HL-60 (cell line): Measurements from ENCODE around the gene IL23R.

Source experiments
- DNase-seq, 2 experiments: peaks; one replicate each; pipeline ENCODE4 v3.0.0-alpha.2; 2010 to 2020; ENCODE audit warnings: low read depth in 1 of 2, low spot score in 1 of 2
- H3K27ac ChIP-seq: fragments of 250-450 bp; sonication (Bioruptor Pico); replicated peaks from 2 replicates; pipeline ENCODE4 v1.5.1; 2020; ENCODE audit warnings: mild to moderate bottlenecking, moderate library complexity
- H3K27me3 ChIP-seq: fragments of 250-450 bp; sonication (Bioruptor Pico); 2 replicates; pipeline ENCODE4 v1.5.1; 2021; ENCODE audit warnings: mild to moderate bottlenecking, moderate library complexity; ENCODE audit not compliant: insufficient read depth, poor library complexity, severe bottlenecking
- H3K4me3 ChIP-seq: replicated peaks from 2 replicates; pipeline ENCODE4 v1.5.1; 2011; ENCODE audit warnings: mild to moderate bottlenecking, control low read depth, low read length; ENCODE audit not compliant: insufficient read depth
- GABPA ChIP-seq: IDR thresholded peaks from 2 replicates; pipeline ENCODE4 v1.6.1; 2012; ENCODE audit warnings: low read depth
- POLR2AphosphoS5 ChIP-seq: IDR thresholded peaks from 2 replicates; pipeline ENCODE4 v1.6.1; 2012; ENCODE audit warnings: low read depth
- SPI1 ChIP-seq: IDR thresholded peaks from 2 replicates; pipeline ENCODE4 v1.6.1; 2012; ENCODE audit warnings: low read depth, mild to moderate bottlenecking, borderline replicate concordance
- TF ChIP-seq, protein P1 (sequence below): IDR thresholded peaks from 2 replicates; pipeline ENCODE4 v1.6.1; 2012; ENCODE audit warnings: low read depth; ENCODE audit not compliant: insufficient replicate concordance
- TF ChIP-seq, protein P2 (sequence below): IDR thresholded peaks from one replicate; pipeline ENCODE4 v1.5.1; 2011; ENCODE audit warnings: low read length, control low read depth, inconsistent platforms; ENCODE audit not compliant: insufficient read depth

Gene IL23R

DNA sequence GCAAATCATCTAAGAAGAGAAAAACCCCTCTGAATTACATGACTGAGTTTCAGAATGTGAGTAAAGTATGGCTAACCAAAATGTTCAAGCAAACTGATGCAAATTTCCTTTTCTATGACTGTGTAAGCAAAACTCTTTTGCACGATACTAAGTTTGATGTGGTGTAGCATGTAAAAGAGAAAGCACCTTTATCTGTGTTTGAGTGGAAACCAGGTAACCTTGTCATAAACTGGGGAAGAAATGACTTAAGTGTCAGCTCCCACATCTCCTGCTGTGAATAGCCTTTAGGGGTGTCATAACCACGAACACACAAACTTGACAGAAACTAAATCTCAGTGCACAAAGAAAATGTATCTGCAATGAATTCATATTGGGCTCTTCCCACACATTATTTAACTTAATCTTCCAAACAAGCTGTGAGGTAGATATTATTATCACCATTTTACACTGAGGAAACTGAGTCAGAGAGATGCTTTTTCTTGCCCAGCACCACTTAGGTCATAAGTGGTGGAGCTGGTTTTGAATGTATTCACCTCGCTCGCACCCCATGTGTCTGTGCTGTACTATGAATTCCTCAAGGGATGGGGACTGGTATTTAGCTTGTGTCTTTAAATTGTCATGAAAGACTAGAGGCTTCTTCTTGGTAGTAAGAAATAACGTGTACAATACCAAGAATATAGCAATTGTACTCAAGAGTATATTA lies 108.5 kb downstream of the IL23R start:
- no peak for DNase-seq
- no peaks in the 10 kb centered on the region for H3K27me3 ChIP-seq
- H3K27ac ChIP-seq = no peak overlapping the region
- H3K4me3 ChIP-seq = no peak overlapping the region
- no peak for TF ChIP-seq POLR2AphosphoS5
- TF ChIP-seq, protein P1, sequence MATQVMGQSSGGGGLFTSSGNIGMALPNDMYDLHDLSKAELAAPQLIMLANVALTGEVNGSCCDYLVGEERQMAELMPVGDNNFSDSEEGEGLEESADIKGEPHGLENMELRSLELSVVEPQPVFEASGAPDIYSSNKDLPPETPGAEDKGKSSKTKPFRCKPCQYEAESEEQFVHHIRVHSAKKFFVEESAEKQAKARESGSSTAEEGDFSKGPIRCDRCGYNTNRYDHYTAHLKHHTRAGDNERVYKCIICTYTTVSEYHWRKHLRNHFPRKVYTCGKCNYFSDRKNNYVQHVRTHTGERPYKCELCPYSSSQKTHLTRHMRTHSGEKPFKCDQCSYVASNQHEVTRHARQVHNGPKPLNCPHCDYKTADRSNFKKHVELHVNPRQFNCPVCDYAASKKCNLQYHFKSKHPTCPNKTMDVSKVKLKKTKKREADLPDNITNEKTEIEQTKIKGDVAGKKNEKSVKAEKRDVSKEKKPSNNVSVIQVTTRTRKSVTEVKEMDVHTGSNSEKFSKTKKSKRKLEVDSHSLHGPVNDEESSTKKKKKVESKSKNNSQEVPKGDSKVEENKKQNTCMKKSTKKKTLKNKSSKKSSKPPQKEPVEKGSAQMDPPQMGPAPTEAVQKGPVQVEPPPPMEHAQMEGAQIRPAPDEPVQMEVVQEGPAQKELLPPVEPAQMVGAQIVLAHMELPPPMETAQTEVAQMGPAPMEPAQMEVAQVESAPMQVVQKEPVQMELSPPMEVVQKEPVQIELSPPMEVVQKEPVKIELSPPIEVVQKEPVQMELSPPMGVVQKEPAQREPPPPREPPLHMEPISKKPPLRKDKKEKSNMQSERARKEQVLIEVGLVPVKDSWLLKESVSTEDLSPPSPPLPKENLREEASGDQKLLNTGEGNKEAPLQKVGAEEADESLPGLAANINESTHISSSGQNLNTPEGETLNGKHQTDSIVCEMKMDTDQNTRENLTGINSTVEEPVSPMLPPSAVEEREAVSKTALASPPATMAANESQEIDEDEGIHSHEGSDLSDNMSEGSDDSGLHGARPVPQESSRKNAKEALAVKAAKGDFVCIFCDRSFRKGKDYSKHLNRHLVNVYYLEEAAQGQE = no peak
- TF ChIP-seq SPI1 = no peak
- TF ChIP-seq, protein P2, sequence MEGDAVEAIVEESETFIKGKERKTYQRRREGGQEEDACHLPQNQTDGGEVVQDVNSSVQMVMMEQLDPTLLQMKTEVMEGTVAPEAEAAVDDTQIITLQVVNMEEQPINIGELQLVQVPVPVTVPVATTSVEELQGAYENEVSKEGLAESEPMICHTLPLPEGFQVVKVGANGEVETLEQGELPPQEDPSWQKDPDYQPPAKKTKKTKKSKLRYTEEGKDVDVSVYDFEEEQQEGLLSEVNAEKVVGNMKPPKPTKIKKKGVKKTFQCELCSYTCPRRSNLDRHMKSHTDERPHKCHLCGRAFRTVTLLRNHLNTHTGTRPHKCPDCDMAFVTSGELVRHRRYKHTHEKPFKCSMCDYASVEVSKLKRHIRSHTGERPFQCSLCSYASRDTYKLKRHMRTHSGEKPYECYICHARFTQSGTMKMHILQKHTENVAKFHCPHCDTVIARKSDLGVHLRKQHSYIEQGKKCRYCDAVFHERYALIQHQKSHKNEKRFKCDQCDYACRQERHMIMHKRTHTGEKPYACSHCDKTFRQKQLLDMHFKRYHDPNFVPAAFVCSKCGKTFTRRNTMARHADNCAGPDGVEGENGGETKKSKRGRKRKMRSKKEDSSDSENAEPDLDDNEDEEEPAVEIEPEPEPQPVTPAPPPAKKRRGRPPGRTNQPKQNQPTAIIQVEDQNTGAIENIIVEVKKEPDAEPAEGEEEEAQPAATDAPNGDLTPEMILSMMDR = no peak

DNA sequence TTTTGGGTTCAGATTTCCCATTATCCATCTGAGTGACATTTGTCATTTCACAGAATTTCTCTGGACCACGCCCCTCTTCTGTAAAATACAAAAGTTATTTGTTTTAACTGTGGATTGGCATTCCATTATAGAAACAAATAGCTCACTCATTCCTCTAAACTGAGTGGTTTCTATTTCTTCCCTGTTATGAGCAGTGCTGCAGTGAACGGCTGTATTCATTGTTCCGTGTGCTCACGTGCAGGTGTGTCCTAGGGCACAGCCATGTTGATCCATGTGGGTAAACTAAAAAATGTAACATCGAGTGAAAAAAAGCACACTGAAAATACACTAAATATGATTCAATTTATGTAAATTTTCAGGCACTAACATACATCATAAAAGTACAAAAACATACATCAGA lies 114.4 kb downstream of the IL23R start:
- Histone ChIP-seq H3K27ac (no peak overlapping the region), H3K27me3 (no peaks in the 10 kb centered on the region), H3K4me3 (no peak overlapping the region)
- TF ChIP-seq GABPA (no peak), SPI1 (no peak), POLR2AphosphoS5 (no peak)
- TF ChIP-seq, protein P1 = no peak
- TF ChIP-seq, protein P2 = no peak
- DNase-seq = no peak

DNA sequence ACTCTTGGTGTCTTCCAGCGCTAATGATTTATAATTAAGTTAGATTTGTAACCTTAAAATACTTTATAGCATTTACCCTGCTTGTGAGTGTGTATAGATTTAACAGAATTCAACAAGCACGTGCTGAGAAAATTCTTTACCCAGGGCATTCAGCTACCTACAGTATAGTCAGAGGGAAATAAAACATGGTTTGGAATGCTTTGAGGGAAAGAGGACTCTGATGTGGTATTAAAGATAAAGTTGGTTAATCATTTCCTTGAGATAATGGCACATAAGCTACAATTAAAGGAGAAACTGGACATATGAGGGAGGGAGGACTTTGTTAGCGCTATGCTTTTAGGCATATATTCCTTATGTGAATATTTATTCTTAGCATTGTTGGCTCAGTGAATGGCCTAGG lies 115.0 kb downstream of the IL23R start:
- Histone ChIP-seq H3K27me3 (no peaks in the 10 kb centered on the region), H3K4me3 (no peak overlapping the region), H3K27ac (no peak overlapping the region)
- DNase-seq = no peak
- TF ChIP-seq, protein P1 = no peak
- TF ChIP-seq GABPA (no peak), POLR2AphosphoS5 (no peak), SPI1 (no peak)
- TF ChIP-seq, protein P2 = no peak
